Inflammatory macrophage treated with lipopolysaccharide for 4 hours (primary cell): ENCODE measurements around the gene RNF6.

Experiments used
- DNase-seq: peaks from one replicate; pipeline ENCODE4 v3.0.0-alpha.2; 2020

The RNF6 gene

GRCh38 chr13:26225896-26226617 lies 3.9 kb upstream of the RNF6 start:
- DNase-seq, result no peak

GRCh38 chr13:26222520-26223046 lies 469 bp upstream of the RNF6 start:
- DNase-seq, result no peak

GRCh38 chr13:26221399-26221720 lies 754 bp downstream of the RNF6 start:
- DNase-seq, result no peak

GRCh38 chr13:26220575-26220974 lies 1.5 kb downstream of the RNF6 start:
- DNase-seq, result peak; percentile 56

- DNase-seq, result no peak
Observed at GRCh38 chr13:26219726-26220125, 2.4 kb downstream of the RNF6 start.

- no peak for DNase-seq
Observed at GRCh38 chr13:26216042-26216441, 6.1 kb downstream of the RNF6 start.

- no peak for DNase-seq
Observed at GRCh38 chr13:26213982-26214381, 8.1 kb downstream of the RNF6 start.

- DNase-seq, result no peak
Observed at GRCh38 chr13:26213345-26213744, 8.8 kb downstream of the RNF6 start.

- no peak for DNase-seq
Observed at GRCh38 chr13:26208287-26208686, 13.8 kb downstream of the RNF6 start.

GRCh38 chr13:26202365-26202972 lies 19.6 kb downstream of the RNF6 start:
- DNase-seq, result no peak

GRCh38 chr13:26200811-26201210 lies 21.3 kb downstream of the RNF6 start:
- DNase-seq, result no peak

- DNase-seq, result no peak
Observed at GRCh38 chr13:26198116-26198515, 24.0 kb downstream of the RNF6 start.

GRCh38 chr13:26197298-26197697 lies 24.8 kb downstream of the RNF6 start:
- DNase-seq, result no peak

- peak; percentile 8 for DNase-seq
Observed at GRCh38 chr13:26186995-26187394, 35.1 kb downstream of the RNF6 start.

- peak; percentile 90 for DNase-seq
Observed at GRCh38 chr13:26186118-26186870, 35.8 kb downstream of the RNF6 start.

- no peak for DNase-seq
Observed at GRCh38 chr13:26185720-26186117, 36.4 kb downstream of the RNF6 start.

GRCh38 chr13:26184791-26185250 lies 37.3 kb downstream of the RNF6 start:
- peak; percentile 64 for DNase-seq

GRCh38 chr13:26183416-26183815 lies 38.7 kb downstream of the RNF6 start:
- DNase-seq, result no peak

- DNase-seq, result no peak
Observed at GRCh38 chr13:26179344-26179743, 42.8 kb downstream of the RNF6 start.

GRCh38 chr13:26168835-26169234 lies 53.3 kb downstream of the RNF6 start:
- no peak for DNase-seq

GRCh38 chr13:26168237-26168814 lies 53.8 kb downstream of the RNF6 start:
- no peak for DNase-seq

GRCh38 chr13:26163812-26164211 lies 58.3 kb downstream of the RNF6 start:
- DNase-seq, result no peak
